Gastroesophageal sphincter (tissue), 4 donors: ENCODE results near the gene ACBD6. TPM values are rescaled to one million over a fixed set of nuclear protein-coding genes. Genes with fewer than 3 reads are reported as not detected.

Source experiments
- ATAC-seq: fragments of 150-250 bp; one replicate; pipeline ENCODE4 v1.9.1; 2016; ENCODE audit warnings: mild to moderate bottlenecking, moderate library complexity
- H3K27ac ChIP-seq, 4 donors: fragments of 200-600 bp; sonication (generic) in 3 of 4; 1 replicate in 3 of 4; 2 replicates in 1 of 4; pipeline ENCODE4 v1.5.1; 2016 to 2019
- H3K27me3 ChIP-seq: fragments of 200-600 bp; sonication (generic); one replicate; pipeline ENCODE4 v1.5.1; 2019
- H3K36me3 ChIP-seq, 2 donors: fragments of 200-600 bp; sonication (generic); one replicate each; pipeline ENCODE4 v1.5.1; 2019; ENCODE audit warnings: control low read depth in 1 of 2
- H3K4me1 ChIP-seq, 3 donors: fragments of 200-600 bp; sonication (generic); 1 replicate in 2 of 3; 2 replicates in 1 of 3; pipeline ENCODE4 v1.5.1; 2016 to 2019; ENCODE audit warnings: control low read depth in 2 of 3
- H3K4me3 ChIP-seq, 2 donors: fragments of 200-600 bp; sonication (generic); one replicate each; pipeline ENCODE4 v1.5.1; 2019; ENCODE audit warnings: mild to moderate bottlenecking in 1 of 2, moderate library complexity in 1 of 2
- H3K9me3 ChIP-seq, 3 donors: fragments of 200-600 bp; sonication (generic); one replicate each; pipeline ENCODE4 v1.5.1; 2017 to 2019; ENCODE audit warnings: control low read depth in 2 of 3
- CTCF ChIP-seq, 4 experiments: fragments of 200-600 bp in 2 of 4; fragments of 450-650 bp in 2 of 4; sonication (generic) in 1 of 4; IDR thresholded peaks; one replicate each; pipeline ENCODE4 v1.5.1; 2017 to 2019; ENCODE audit warnings: antibody characterized with exemption in 4 of 4, mild to moderate bottlenecking in 2 of 4, moderate library complexity in 2 of 4
- EP300 ChIP-seq: sonication (generic); formaldehyde crosslinking; IDR thresholded peaks from one replicate; pipeline ENCODE4 v1.6.1; 2017; ENCODE audit warnings: antibody characterized with exemption, mild to moderate bottlenecking
- POLR2A ChIP-seq, 2 donors: fragments of 450-650 bp; IDR thresholded peaks; one replicate each; pipeline ENCODE4 v1.6.1; 2017; ENCODE audit warnings: antibody characterized with exemption in 2 of 2, mild to moderate bottlenecking in 2 of 2, moderate library complexity in 1 of 2
- POLR2AphosphoS5 ChIP-seq: sonication (generic); formaldehyde crosslinking; IDR thresholded peaks from one replicate; pipeline ENCODE4 v1.6.1; 2017; ENCODE audit warnings: antibody characterized with exemption
- WGBS, 2 donors: methylation state at CpG; one replicate each; pipeline ENCODE4 v1.1.5; 2018; ENCODE audit warnings: low coverage in 1 of 2; 5-methylcytosine and 5-hydroxymethylcytosine counted together
- total RNA-seq, 4 donors: library from RNA; depleted of rRNA; stranded (reverse); fragments of >200 nt; gene quantifications; one replicate each; pipeline ENCODE4 v1.1.0, GENCODE V29; 2016

ACBD6 gene
- total RNA-seq, 4 donors from 2014 or later, result 27.1 to 41.3 (median 39.7) TPM

DNA sequence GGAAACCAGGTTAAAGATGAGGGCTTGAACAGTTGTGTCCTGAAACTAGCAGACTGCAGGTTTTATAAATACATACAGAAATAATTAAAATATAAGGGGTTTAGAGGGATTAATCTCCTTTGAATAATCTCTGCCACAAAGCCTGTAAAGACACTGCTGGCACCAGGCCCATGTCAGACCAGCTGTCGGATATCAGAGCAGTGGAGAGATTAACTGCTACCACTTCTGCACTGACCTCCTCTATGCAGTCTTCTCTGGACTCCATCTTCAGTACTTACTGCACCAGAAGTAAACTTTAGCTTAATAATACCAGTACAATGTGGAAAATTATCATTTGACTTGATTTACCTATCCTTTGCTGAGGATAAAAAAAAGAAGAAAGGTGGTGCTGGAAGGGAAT, 143.7 kb downstream of the ACBD6 start:
- Histone ChIP-seq H3K36me3 (no peaks in the 10 kb centered on the region), H3K4me1 (peaks cover 0 to 7% (median 0%) of the 10 kb centered on the region in 3 donors), H3K27ac (no peak overlapping the region), H3K9me3 (no peaks in the 10 kb centered on the region), H3K4me3 (no peak overlapping the region), H3K27me3 (no peaks in the 10 kb centered on the region)
- ATAC-seq, result no peak
- TF ChIP-seq POLR2A (IDR thresholded peaks at IDR 0.05), result no peak
- TF ChIP-seq POLR2AphosphoS5, result no peak
- no peak for TF ChIP-seq EP300
- no peak for TF ChIP-seq CTCF (IDR thresholded peaks at IDR 0.05)
- 0 to 20% methylated on average over 1 of the region's 1 CpG for WGBS, 2 donors

GRCh38 chr1:180353945-180354344, 148.4 kb downstream of the ACBD6 start:
- 83 to 93% methylated on average over 2 of the region's 2 CpGs for WGBS, 2 donors
- Histone ChIP-seq H3K27me3 (no peaks in the 10 kb centered on the region), H3K4me1 (peaks cover 0 to 5% (median 0%) of the 10 kb centered on the region in 3 donors), H3K4me3 (no peak overlapping the region), H3K36me3 (no peaks in the 10 kb centered on the region), H3K9me3 (no peaks in the 10 kb centered on the region), H3K27ac (no peak overlapping the region)
- no peak for TF ChIP-seq EP300
- no peak for TF ChIP-seq POLR2A (IDR thresholded peaks at IDR 0.05)
- no peak for TF ChIP-seq POLR2AphosphoS5
- no peak for TF ChIP-seq CTCF (IDR thresholded peaks at IDR 0.05)
- ATAC-seq, result no peak

DNA sequence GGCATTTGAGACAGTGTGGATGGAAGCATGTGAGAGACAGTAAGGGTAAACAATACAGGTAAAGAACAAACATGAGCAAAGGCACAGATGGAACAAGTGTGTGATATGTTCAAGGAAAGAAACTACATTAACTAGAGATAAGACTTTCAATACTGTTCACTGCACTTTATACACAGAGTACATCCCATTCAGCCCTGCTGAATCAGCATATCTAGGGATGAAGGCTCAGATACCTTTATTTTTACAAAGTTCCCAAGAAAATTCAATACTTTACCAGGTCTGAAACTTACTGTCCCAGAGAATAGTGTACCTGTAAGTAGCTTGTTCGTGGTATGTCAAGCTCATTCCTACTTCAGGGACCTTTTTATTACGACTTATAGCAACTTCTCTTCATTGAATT, 149.8 kb downstream of the ACBD6 start:
- Histone ChIP-seq H3K27ac (no peak overlapping the region), H3K4me1 (no peaks in the 10 kb centered on the region), H3K9me3 (no peaks in the 10 kb centered on the region), H3K27me3 (no peaks in the 10 kb centered on the region), H3K36me3 (no peaks in the 10 kb centered on the region), H3K4me3 (no peak overlapping the region)
- ATAC-seq, result no peak
- WGBS, 2 donors, result 92 to 96% methylated on average over 2 of the region's 2 CpGs
- no peak for TF ChIP-seq CTCF (IDR thresholded peaks at IDR 0.05)
- TF ChIP-seq EP300, result no peak
- TF ChIP-seq POLR2A (IDR thresholded peaks at IDR 0.05), result no peak
- no peak for TF ChIP-seq POLR2AphosphoS5

DNA sequence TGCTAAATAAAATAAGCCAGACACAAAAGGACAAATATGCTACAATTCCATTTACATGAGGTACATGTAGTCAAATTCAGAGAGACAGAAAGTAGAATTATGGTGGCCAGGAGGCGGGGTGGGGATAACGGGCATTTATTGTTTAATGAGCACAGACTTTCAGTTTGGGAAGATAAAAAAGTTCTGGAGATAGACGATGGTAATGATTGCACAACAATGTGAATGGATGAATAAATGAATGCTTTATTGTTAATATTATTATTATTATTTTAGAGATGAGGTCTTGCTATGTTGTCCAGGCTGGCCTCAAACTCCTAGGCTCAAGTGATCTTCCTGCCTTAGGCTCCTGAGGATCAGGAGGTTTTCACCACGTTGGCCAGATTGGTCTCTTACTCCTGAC, 150.4 kb downstream of the ACBD6 start:
- ATAC-seq, result no peak
- no peak for TF ChIP-seq EP300
- TF ChIP-seq CTCF (IDR thresholded peaks at IDR 0.05), result no peak
- no peak for TF ChIP-seq POLR2AphosphoS5
- no peak for TF ChIP-seq POLR2A (IDR thresholded peaks at IDR 0.05)
- Histone ChIP-seq H3K36me3 (no peaks in the 10 kb centered on the region), H3K4me1 (no peaks in the 10 kb centered on the region), H3K27ac (no peak overlapping the region), H3K4me3 (no peak overlapping the region), H3K9me3 (no peaks in the 10 kb centered on the region), H3K27me3 (no peaks in the 10 kb centered on the region)
- WGBS, 2 donors, result 83 to 90% methylated on average over 4 of the region's 4 CpGs

DNA sequence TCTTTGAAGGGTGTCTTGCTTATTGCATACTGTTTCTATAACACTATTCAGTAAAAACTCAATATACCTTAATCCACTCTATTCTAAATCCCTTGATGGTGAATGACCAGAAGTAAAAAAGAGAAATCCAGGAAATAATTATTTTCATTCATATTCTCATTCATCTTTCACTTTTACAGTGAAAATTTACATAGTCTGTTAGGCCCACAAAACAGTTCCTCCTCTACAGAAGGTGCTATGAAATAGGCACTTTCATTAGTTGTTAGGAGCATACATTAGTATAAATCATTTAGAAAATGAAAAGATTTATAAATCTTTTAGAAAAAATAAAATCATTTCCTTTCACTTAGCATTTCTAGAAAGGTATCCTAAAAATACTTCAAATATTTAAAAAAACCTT, 157.2 kb downstream of the ACBD6 start:
- no peaks in the 10 kb centered on the region for H3K9me3 ChIP-seq
- no peak overlapping the region for H3K4me3 ChIP-seq
- H3K36me3 ChIP-seq, result no peaks in the 10 kb centered on the region
- H3K27ac ChIP-seq, result no peak overlapping the region
- H3K27me3 ChIP-seq, result no peaks in the 10 kb centered on the region
- H3K4me1 ChIP-seq, result no peaks in the 10 kb centered on the region
- no peak for TF ChIP-seq EP300
- TF ChIP-seq CTCF (IDR thresholded peaks at IDR 0.05), result no peak
- TF ChIP-seq POLR2A (IDR thresholded peaks at IDR 0.05), result no peak
- TF ChIP-seq POLR2AphosphoS5, result no peak
- no peak for ATAC-seq
